Nephron progenitor cell (in vitro differentiated cells): ENCODE data around the gene CRIP2.

Experiments used
- DNase-seq: peaks from one replicate; pipeline ENCODE4 v3.0.0; 2021
- H3K27ac Mint-ChIP-seq: 2 replicates; pipeline ENCODE4 v1.8.0; 2021; ENCODE audit warnings: mild to moderate bottlenecking, moderate library complexity, mixed read lengths
- H3K27me3 Mint-ChIP-seq: 2 replicates; pipeline ENCODE4 v1.8.0; 2021; ENCODE audit warnings: mild to moderate bottlenecking, low read depth, mixed read lengths; ENCODE audit not compliant: poor library complexity
- H3K36me3 Mint-ChIP-seq: 2 replicates; pipeline ENCODE4 v1.8.0; 2021; ENCODE audit warnings: low read depth, mixed read lengths
- H3K4me1 Mint-ChIP-seq: 2 replicates; pipeline ENCODE4 v1.8.0; 2021; ENCODE audit warnings: mixed read lengths
- H3K4me3 Mint-ChIP-seq: 2 replicates; pipeline ENCODE4 v1.8.0; 2021; ENCODE audit warnings: mild to moderate bottlenecking, moderate library complexity, mixed read lengths
- H3K9me3 Mint-ChIP-seq: 2 replicates; pipeline ENCODE4 v1.8.0; 2021; ENCODE audit warnings: mild to moderate bottlenecking, moderate library complexity, mixed read lengths
- TF ChIP-seq, protein P1 (sequence below): fragments of 200-600 bp; sonication (generic); IDR thresholded peaks from 2 replicates; pipeline ENCODE4 v1.5.0; 2021; ENCODE audit warnings: antibody characterized with exemption

The CRIP2 gene

DNA sequence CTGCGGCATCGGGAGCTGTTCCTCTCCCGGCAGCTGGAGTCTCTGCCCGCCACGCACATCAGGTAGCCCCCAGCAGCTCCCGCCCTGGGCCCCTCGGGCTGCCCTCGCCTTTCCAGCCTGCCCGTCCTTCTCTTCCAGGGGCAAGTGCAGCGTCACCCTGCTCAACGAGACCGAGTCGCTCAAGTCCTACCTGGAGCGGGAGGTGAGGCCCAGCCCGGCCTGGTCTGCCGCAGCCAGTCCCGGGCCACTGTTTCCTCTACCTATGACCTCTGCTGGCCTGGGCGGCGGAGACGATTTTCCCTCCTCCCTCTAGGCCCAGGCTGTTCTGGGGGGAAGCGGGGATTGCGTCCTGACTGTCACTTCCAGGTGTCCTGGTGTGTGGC, 24.5 kb upstream of the CRIP2 start:
- H3K4me3 Mint-ChIP-seq, result no peak overlapping the region
- TF ChIP-seq, protein P1, sequence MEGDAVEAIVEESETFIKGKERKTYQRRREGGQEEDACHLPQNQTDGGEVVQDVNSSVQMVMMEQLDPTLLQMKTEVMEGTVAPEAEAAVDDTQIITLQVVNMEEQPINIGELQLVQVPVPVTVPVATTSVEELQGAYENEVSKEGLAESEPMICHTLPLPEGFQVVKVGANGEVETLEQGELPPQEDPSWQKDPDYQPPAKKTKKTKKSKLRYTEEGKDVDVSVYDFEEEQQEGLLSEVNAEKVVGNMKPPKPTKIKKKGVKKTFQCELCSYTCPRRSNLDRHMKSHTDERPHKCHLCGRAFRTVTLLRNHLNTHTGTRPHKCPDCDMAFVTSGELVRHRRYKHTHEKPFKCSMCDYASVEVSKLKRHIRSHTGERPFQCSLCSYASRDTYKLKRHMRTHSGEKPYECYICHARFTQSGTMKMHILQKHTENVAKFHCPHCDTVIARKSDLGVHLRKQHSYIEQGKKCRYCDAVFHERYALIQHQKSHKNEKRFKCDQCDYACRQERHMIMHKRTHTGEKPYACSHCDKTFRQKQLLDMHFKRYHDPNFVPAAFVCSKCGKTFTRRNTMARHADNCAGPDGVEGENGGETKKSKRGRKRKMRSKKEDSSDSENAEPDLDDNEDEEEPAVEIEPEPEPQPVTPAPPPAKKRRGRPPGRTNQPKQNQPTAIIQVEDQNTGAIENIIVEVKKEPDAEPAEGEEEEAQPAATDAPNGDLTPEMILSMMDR, result no peak
- peaks cover 14% of the 10 kb centered on the region for H3K36me3 Mint-ChIP-seq

DNA sequence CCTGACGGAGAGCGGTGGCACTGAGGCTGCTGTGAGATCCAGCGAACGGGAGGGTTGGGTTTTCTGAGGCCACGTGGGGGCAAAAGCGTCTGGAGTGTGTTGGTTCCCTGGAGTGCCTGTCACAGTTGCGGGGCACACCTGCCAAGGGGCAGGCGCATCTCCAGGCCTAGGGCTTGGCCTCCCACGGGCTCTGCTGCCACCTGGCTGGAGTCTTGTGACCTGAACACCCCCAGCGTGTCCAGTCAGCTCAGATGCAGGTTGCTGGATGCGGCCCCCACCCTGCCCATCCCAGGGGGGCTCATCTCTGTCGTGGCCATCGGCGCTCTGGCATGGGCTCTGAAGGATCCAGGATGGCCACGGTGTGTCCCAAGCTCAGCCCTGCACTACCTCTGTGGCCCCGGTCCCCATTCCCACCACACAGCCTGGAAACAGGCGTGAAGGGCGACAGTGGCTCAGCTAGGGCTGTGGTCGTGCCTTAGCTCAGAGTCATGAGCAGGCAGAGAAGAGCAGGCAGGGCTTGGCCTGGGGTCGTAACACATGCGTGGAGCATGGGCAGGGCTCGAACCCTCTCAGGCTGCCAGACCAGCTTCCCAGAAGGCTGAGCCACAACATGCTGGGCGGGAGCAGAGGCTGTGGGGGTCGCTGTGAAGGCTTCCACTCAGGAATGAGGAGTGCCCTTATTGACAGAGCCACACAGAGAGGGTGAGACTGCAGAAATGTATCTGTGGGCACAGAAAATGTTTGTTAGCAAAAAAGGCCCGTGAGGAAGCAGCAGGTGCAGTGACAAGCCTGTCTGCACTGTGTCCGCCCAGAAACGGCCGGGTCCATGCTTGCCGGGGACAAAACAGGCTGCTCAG, 23.5 kb upstream of the CRIP2 start:
- H3K27me3 Mint-ChIP-seq, result no peaks in the 10 kb centered on the region
- DNase-seq, result no peak
- peaks cover 20% of the 10 kb centered on the region for H3K36me3 Mint-ChIP-seq
- TF ChIP-seq, protein P1, result no peak
- H3K4me3 Mint-ChIP-seq, result no peak overlapping the region
- H3K27ac Mint-ChIP-seq, result no peak overlapping the region
- peaks cover 4% of the 10 kb centered on the region for H3K4me1 Mint-ChIP-seq
- H3K9me3 Mint-ChIP-seq, result no peaks in the 10 kb centered on the region

More for the DNA sequence above, 24.5 kb upstream of the CRIP2 start:
- no peaks in the 10 kb centered on the region for H3K27me3 Mint-ChIP-seq
- no peaks in the 10 kb centered on the region for H3K9me3 Mint-ChIP-seq
- DNase-seq, result no peak
- peaks cover 10% of the 10 kb centered on the region for H3K4me1 Mint-ChIP-seq
- no peak overlapping the region for H3K27ac Mint-ChIP-seq

DNA sequence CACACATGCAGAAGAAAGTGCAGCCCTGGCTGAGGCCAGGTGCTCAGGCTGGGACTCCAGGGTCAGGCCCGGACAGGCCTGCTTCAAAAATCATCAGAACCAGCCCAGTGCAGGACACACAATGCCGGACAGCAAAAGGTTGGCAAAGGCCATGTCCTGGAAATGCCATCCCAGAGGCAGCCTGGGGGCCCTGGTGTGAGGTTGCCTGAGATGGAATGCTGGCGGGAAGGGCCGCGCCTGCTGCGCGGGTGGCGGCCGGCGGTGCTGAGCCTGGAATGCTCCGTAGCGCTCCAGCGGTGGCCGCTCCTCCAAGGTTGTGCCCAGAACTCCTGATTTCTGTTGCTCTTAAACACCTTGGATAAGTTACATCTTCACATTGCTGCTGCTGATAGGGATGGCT, 21.7 kb upstream of the CRIP2 start:
- Mint-ChIP-seq H3K27ac (peak overlapping the region; percentile 79), H3K36me3 (peaks cover 20% of the 10 kb centered on the region), H3K4me3 (no peak overlapping the region), H3K27me3 (no peaks in the 10 kb centered on the region), H3K4me1 (no peaks in the 10 kb centered on the region), H3K9me3 (no peaks in the 10 kb centered on the region)
- TF ChIP-seq, protein P1, result no peak
- no peak for DNase-seq

DNA sequence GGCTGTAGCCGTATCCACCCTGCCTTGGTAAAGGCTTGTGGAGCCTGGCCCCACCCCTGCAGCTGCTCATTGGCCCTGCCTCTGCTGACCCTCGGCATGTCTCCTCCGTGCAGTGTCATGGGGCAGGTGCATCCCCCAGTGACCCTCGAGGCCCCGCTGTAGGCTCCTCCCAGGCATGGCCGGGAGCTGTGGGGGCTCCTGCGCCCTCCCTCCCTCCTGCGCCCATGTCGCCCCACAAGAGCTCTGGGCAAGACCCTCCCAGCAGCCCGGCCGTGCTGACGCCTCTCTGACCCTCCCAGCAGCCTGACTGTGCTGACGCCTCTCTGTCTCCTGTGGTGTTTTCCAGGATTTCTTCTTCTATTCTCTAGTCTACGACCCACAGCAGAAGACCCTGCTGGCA, 20.8 kb upstream of the CRIP2 start:
- DNase-seq, result no peak
- H3K27me3 Mint-ChIP-seq, result no peaks in the 10 kb centered on the region
- peak overlapping the region; percentile 78 for H3K27ac Mint-ChIP-seq
- H3K9me3 Mint-ChIP-seq, result no peaks in the 10 kb centered on the region
- H3K4me1 Mint-ChIP-seq, result no peaks in the 10 kb centered on the region
- no peak overlapping the region for H3K4me3 Mint-ChIP-seq
- TF ChIP-seq, protein P1, result no peak
- peaks cover 20% of the 10 kb centered on the region for H3K36me3 Mint-ChIP-seq

DNA sequence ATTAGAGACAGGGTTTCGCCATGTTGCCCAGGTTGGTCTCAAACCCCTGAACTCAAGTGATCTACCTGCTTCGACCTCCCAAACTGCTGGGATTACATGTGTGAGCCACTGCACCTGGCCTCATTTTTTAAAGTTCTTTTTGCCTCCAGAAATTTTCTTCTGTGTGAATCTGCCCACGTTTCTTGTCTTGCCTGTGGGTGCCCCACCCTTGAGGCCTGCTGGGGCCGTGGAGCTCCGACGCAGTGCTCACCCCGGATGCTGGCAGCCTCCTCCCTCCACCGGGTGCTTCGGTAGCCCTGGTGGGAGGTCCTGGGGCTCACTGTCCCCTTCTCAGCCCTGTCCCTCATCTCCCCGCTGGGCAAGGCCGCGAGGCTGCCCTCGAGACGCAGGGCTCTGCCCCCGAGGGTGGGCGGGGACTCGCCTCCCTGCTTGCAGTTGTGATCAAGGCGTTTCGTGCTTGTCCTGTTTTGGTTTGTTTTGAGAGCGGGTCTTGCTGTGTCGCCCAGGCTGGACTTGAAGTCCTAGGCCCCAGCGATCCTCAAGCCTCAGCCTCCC, 19.5 kb upstream of the CRIP2 start:
- H3K27me3 Mint-ChIP-seq, result no peaks in the 10 kb centered on the region
- H3K9me3 Mint-ChIP-seq, result no peaks in the 10 kb centered on the region
- TF ChIP-seq, protein P1, result no peak
- peak overlapping the region; percentile 95 for H3K27ac Mint-ChIP-seq
- no peaks in the 10 kb centered on the region for H3K4me1 Mint-ChIP-seq
- no peak overlapping the region for H3K4me3 Mint-ChIP-seq
- no peak for DNase-seq
- peaks cover 20% of the 10 kb centered on the region for H3K36me3 Mint-ChIP-seq
